Measurements from ENCODE around the gene LRMDA. TPM values are rescaled to one million over a fixed set of nuclear protein-coding genes. Genes with fewer than 3 reads are reported as not detected.

The LRMDA gene
- total RNA-seq, 2 donors from 2014 or later: 12.2 to 25.4 TPM

DNA sequence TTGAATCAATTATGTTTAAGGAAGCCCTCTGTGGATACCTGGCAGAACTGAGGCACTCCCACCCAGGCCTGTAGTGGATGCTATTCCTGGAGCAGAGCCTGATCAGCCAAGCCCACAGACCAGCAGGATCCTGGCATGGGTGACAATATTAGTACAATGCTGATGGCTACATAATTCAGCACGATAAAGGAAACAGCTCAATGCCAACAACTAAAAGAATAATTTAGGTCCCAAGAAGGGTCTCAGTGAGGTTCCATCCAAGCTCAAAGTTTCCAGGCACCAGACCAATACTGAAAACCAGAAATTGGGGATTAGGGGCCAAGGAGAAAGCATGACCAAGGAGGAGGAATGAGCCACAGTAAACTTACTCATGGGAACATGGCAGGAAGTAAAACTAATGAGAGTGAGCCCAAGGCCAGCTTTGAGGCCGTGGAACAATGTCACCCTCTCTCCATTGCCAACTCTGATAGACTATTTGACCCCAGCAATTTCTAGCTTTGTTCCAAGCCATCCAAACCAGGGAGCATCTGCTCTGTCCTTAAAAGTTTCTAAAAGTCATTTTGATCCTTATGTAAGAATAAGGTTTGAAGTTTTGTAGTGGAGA, 1123.7 kb downstream of the LRMDA start:
- Histone ChIP-seq H3K36me3 (replicated peaks in 1 of 2; ENCODE audit: insufficient read depth in 1 of 2, low read depth in 2 of 2) (no peaks in the 10 kb centered on the region), H3K4me3 (no peak overlapping the region), H3K27ac (no peak overlapping the region), H3K4me1 (peaks cover 19% of the 10 kb centered on the region), H3K9me3 (no peaks in the 10 kb centered on the region), H3K27me3 (no peaks in the 10 kb centered on the region)
- DNase-seq (no peak), ATAC-seq (no peak)
- no peak for TF ChIP-seq POLR2A (IDR thresholded peaks at IDR 0.05)
- TF ChIP-seq, protein P1, sequence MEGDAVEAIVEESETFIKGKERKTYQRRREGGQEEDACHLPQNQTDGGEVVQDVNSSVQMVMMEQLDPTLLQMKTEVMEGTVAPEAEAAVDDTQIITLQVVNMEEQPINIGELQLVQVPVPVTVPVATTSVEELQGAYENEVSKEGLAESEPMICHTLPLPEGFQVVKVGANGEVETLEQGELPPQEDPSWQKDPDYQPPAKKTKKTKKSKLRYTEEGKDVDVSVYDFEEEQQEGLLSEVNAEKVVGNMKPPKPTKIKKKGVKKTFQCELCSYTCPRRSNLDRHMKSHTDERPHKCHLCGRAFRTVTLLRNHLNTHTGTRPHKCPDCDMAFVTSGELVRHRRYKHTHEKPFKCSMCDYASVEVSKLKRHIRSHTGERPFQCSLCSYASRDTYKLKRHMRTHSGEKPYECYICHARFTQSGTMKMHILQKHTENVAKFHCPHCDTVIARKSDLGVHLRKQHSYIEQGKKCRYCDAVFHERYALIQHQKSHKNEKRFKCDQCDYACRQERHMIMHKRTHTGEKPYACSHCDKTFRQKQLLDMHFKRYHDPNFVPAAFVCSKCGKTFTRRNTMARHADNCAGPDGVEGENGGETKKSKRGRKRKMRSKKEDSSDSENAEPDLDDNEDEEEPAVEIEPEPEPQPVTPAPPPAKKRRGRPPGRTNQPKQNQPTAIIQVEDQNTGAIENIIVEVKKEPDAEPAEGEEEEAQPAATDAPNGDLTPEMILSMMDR (IDR thresholded peaks at IDR 0.05): no peak
- intact Hi-C loops (cut with DNase I): no loop called here
- 47 to 55% methylated on average over 2 of the region's 2 CpGs for WGBS, 2 donors

DNA sequence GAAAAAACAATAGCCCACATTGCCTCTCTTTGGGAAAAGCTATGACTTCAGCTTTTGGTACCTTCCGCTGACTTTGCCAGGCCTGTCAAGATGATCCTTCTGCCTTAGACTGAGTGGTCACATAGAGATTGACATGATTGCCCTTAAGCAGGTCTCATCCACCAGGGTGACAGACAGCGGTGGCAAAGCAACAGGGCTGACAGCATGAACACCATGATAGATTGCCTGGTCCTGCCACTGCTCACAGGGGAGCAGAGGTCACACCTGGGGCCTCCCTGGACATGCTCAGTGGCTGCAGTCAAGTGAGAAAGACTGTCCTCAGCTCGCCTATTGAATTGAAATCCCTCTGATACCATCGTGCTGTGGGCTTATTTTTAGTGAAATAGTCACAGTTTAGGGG, 1125.9 kb downstream of the LRMDA start:
- WGBS, 2 donors: 96 to 98% methylated on average over 4 of the region's 4 CpGs
- TF ChIP-seq, protein P1 (IDR thresholded peaks at IDR 0.05): no peak
- no peak for TF ChIP-seq POLR2A (IDR thresholded peaks at IDR 0.05)
- Histone ChIP-seq H3K27ac (no peak overlapping the region), H3K4me1 (peaks cover 19% of the 10 kb centered on the region), H3K4me3 (no peak overlapping the region), H3K27me3 (no peaks in the 10 kb centered on the region), H3K9me3 (no peaks in the 10 kb centered on the region), H3K36me3 (replicated peaks in 1 of 2; ENCODE audit: insufficient read depth in 1 of 2, low read depth in 2 of 2) (no peaks in the 10 kb centered on the region)
- intact Hi-C loops (cut with DNase I): no loop called here
- no peak for DNase-seq
- no peak for ATAC-seq

DNA sequence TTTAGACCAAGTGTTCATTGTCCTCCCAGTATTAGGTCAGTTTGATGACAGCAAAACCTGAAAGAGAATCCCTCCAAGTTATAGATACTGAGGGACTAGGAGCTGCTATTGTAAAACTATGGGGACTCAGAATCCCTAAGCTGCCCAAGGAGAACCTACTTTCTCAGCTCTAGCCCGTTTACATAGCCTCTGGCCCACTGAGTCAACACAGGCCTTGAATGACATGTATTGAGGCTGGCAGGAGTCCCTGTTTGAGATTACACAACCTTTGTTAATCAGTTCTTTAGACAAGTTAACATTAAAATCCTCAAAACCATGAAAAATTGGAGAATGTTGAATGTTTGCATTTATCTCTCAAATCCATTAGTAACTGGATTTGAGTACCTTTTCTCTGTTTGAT, 1127.2 kb downstream of the LRMDA start:
- H3K4me1 ChIP-seq: peaks cover 19% of the 10 kb centered on the region
- DNase-seq (peak; percentile 64 to 84 (median 76)), ATAC-seq (peak; percentile 87)
- TF ChIP-seq, protein P1 (IDR thresholded peaks at IDR 0.05): no peak
- no peak for TF ChIP-seq POLR2A (IDR thresholded peaks at IDR 0.05)
- H3K9me3 ChIP-seq: no peaks in the 10 kb centered on the region
- 0 to 10% methylated on average over 1 of the region's 1 CpG for WGBS, 2 donors
- peak overlapping the region in 3 of 4 donors; percentile 27 to 34 (median 33) for H3K27ac ChIP-seq
- H3K27me3 ChIP-seq: no peaks in the 10 kb centered on the region
- intact Hi-C loops (cut with DNase I): no loop called here
- H3K36me3 ChIP-seq (replicated peaks in 1 of 2; ENCODE audit: insufficient read depth in 1 of 2, low read depth in 2 of 2): no peaks in the 10 kb centered on the region
- no peak overlapping the region for H3K4me3 ChIP-seq

DNA sequence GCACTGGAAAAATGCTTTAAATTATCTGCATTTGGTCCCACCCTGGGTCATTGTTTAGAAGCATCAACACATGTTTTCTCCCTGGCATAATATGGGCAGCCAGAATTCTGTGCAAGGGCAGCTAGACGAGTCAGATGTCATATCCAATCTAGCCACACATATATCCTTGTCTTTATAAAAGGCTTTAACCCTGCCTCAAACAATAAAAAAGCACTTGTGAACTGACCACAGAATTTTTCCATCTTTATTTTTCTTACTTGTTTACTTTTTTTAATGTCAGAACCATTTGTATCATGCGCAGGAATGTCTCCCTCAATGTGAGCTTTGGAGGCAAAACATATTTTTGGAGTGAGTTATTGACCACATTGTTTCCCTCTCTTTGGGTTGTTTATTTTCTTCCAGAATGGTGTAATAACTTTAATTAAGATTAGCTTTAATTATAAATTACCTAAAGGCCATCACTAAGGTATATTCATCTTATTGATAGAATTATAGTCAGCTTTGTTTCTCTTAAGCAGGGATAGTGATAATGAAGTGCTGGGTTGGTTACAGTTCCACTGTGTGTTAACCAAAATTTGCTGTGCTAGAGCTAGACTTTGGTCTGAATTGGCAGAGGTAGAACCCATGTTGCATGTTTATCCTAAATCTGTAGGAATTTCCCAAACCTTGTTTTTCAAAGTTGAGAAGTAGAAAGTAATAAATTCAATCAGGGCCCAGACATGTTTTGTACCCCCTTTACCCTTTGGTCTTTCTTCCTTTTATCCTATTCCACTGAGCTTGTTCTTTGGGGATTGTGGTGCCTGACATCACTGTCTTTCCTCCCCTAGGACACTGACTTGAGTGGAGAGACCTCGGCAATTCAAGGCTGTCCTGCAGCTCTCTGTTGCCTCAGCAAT, 1127.8 kb downstream of the LRMDA start:
- WGBS, 2 donors: 53 to 56% methylated on average over 3 of the region's 3 CpGs
- ATAC-seq: peak; percentile 32
- TF ChIP-seq, protein P1 (IDR thresholded peaks at IDR 0.05): no peak
- TF ChIP-seq POLR2A (IDR thresholded peaks at IDR 0.05): no peak
- no peaks in the 10 kb centered on the region for H3K36me3 ChIP-seq (replicated peaks in 1 of 2; ENCODE audit: insufficient read depth in 1 of 2, low read depth in 2 of 2)
- DNase-seq: peak in 1 of 4 donors; percentile 12
- H3K27me3 ChIP-seq: no peaks in the 10 kb centered on the region
- no peak overlapping the region for H3K4me3 ChIP-seq
- intact Hi-C loops (cut with DNase I): no loop called here
- H3K4me1 ChIP-seq: peaks cover 19% of the 10 kb centered on the region
- no peaks in the 10 kb centered on the region for H3K9me3 ChIP-seq
- H3K27ac ChIP-seq: peak overlapping the region in 3 of 4 donors; percentile 27 to 34 (median 33)

Measured in body of pancreas (tissue), 4 donors.